Neuron (in vitro differentiated cells): ENCODE results near the gene LARGE1.

Source experiments
- H2AFZ ChIP-seq: one replicate; pipeline ENCODE4 v1.6.1; 2013; ENCODE audit warnings: low read depth, mild to moderate bottlenecking, inconsistent platforms, low read length, moderate library complexity
- H3K27me3 ChIP-seq: one replicate; pipeline ENCODE4 v1.6.1; 2013; ENCODE audit warnings: low read length; ENCODE audit not compliant: insufficient read depth
- H3K36me3 ChIP-seq: one replicate; pipeline ENCODE4 v1.6.1; 2013; ENCODE audit warnings: low read length; ENCODE audit not compliant: insufficient read depth
- H3K4me1 ChIP-seq: one replicate; pipeline ENCODE4 v1.6.1; 2013; ENCODE audit warnings: low read length; ENCODE audit not compliant: insufficient read depth
- H3K4me3 ChIP-seq: 2 replicates; pipeline ENCODE4 v1.5.1; 2013; ENCODE audit warnings: mild to moderate bottlenecking, low read length, moderate library complexity
- H3K9me3 ChIP-seq: one replicate; pipeline ENCODE4 v1.6.1; 2013; ENCODE audit warnings: low read length

The LARGE1 gene

GRCh38 chr22:33812360-33812977 lies 107.8 kb downstream of the LARGE1 start:
- H3K9me3 ChIP-seq = no peaks in the 10 kb centered on the region
- no peaks in the 10 kb centered on the region for H3K36me3 ChIP-seq
- H3K4me1 ChIP-seq = peaks cover 6% of the 10 kb centered on the region
- no peak overlapping the region for H2AFZ ChIP-seq
- H3K4me3 ChIP-seq = no peak overlapping the region
- H3K27me3 ChIP-seq = no peaks in the 10 kb centered on the region

GRCh38 chr22:33811686-33812085 lies 108.6 kb downstream of the LARGE1 start:
- Histone ChIP-seq H3K27me3 (no peaks in the 10 kb centered on the region), H3K4me3 (no peak overlapping the region), H2AFZ (no peak overlapping the region), H3K36me3 (no peaks in the 10 kb centered on the region), H3K9me3 (no peaks in the 10 kb centered on the region), H3K4me1 (peaks cover 6% of the 10 kb centered on the region)

GRCh38 chr22:33811208-33811607 lies 109.1 kb downstream of the LARGE1 start:
- H3K4me3 ChIP-seq = no peak overlapping the region
- no peaks in the 10 kb centered on the region for H3K9me3 ChIP-seq
- peaks cover 6% of the 10 kb centered on the region for H3K4me1 ChIP-seq
- H2AFZ ChIP-seq = no peak overlapping the region
- no peaks in the 10 kb centered on the region for H3K27me3 ChIP-seq
- no peaks in the 10 kb centered on the region for H3K36me3 ChIP-seq

- Histone ChIP-seq H3K27me3 (no peaks in the 10 kb centered on the region), H3K36me3 (no peaks in the 10 kb centered on the region), H3K9me3 (no peaks in the 10 kb centered on the region), H3K4me1 (peaks cover 4% of the 10 kb centered on the region), H3K4me3 (no peak overlapping the region), H2AFZ (no peak overlapping the region)
These were observed 112.8 kb downstream of the LARGE1 start for GRCh38 chr22:33807470-33807869.

- H3K4me3 ChIP-seq = no peak overlapping the region
- H3K4me1 ChIP-seq = no peaks in the 10 kb centered on the region
- H3K9me3 ChIP-seq = no peaks in the 10 kb centered on the region
- no peaks in the 10 kb centered on the region for H3K27me3 ChIP-seq
- H2AFZ ChIP-seq = no peak overlapping the region
- H3K36me3 ChIP-seq = no peaks in the 10 kb centered on the region
These were observed 114.1 kb downstream of the LARGE1 start for GRCh38 chr22:33806191-33806590.

- no peak overlapping the region for H2AFZ ChIP-seq
- H3K4me3 ChIP-seq = no peak overlapping the region
- no peaks in the 10 kb centered on the region for H3K27me3 ChIP-seq
- H3K9me3 ChIP-seq = peaks cover 3% of the 10 kb centered on the region
- H3K4me1 ChIP-seq = no peaks in the 10 kb centered on the region
- H3K36me3 ChIP-seq = peaks cover 2% of the 10 kb centered on the region
These were observed 116.6 kb downstream of the LARGE1 start for GRCh38 chr22:33803371-33804282.

- Histone ChIP-seq H3K4me3 (no peak overlapping the region), H3K36me3 (peaks cover 2% of the 10 kb centered on the region), H3K4me1 (peaks cover 7% of the 10 kb centered on the region), H2AFZ (no peak overlapping the region), H3K27me3 (no peaks in the 10 kb centered on the region), H3K9me3 (peaks cover 3% of the 10 kb centered on the region)
These were observed 121.9 kb downstream of the LARGE1 start for GRCh38 chr22:33798401-33798800.

- H3K9me3 ChIP-seq = peaks cover 7% of the 10 kb centered on the region
- no peaks in the 10 kb centered on the region for H3K27me3 ChIP-seq
- peaks cover 2% of the 10 kb centered on the region for H3K36me3 ChIP-seq
- no peak overlapping the region for H3K4me3 ChIP-seq
- H2AFZ ChIP-seq = no peak overlapping the region
- peaks cover 8% of the 10 kb centered on the region for H3K4me1 ChIP-seq
These were observed 123.8 kb downstream of the LARGE1 start for GRCh38 chr22:33796494-33796893.

- Histone ChIP-seq H2AFZ (no peak overlapping the region), H3K9me3 (peaks cover 15% of the 10 kb centered on the region), H3K4me3 (no peak overlapping the region), H3K36me3 (no peaks in the 10 kb centered on the region), H3K4me1 (peaks cover 8% of the 10 kb centered on the region), H3K27me3 (no peaks in the 10 kb centered on the region)
These were observed 126.8 kb downstream of the LARGE1 start for GRCh38 chr22:33793475-33793874.

- H3K27me3 ChIP-seq = no peaks in the 10 kb centered on the region
- peaks cover 8% of the 10 kb centered on the region for H3K4me1 ChIP-seq
- H3K4me3 ChIP-seq = no peak overlapping the region
- peaks cover 15% of the 10 kb centered on the region for H3K9me3 ChIP-seq
- H3K36me3 ChIP-seq = no peaks in the 10 kb centered on the region
- no peak overlapping the region for H2AFZ ChIP-seq
These were observed 127.4 kb downstream of the LARGE1 start for GRCh38 chr22:33792832-33793231.

GRCh38 chr22:33789690-33790253 lies 130.5 kb downstream of the LARGE1 start:
- Histone ChIP-seq H3K4me1 (peaks cover 8% of the 10 kb centered on the region), H3K36me3 (no peaks in the 10 kb centered on the region), H2AFZ (no peak overlapping the region), H3K4me3 (no peak overlapping the region), H3K9me3 (peaks cover 15% of the 10 kb centered on the region), H3K27me3 (no peaks in the 10 kb centered on the region)

GRCh38 chr22:33788927-33789326 lies 131.3 kb downstream of the LARGE1 start:
- H3K9me3 ChIP-seq = peaks cover 15% of the 10 kb centered on the region

More at GRCh38 chr22:33788927-33789326, 131.3 kb downstream of the LARGE1 start:
- Histone ChIP-seq H3K27me3 (no peaks in the 10 kb centered on the region), H2AFZ (no peak overlapping the region), H3K4me1 (peaks cover 4% of the 10 kb centered on the region), H3K4me3 (no peak overlapping the region), H3K36me3 (no peaks in the 10 kb centered on the region)
